Measurements from ENCODE around the gene ST7L.
"Not testable (repeated sequence)": the region's sequence is repeated elsewhere in the genome, so short reads cannot be mapped to it uniquely, and the experiment has no call there.

The ST7L gene

GRCh38 chr1:112618721-112619517, at the start of gene ST7L:
Gene ST7L, minus strand, starts transcription at chr1:112619141. Its CDS starts 28 bp downstream, at chr1:112619113.
- peak; percentile 24 for DNase-seq (ENCODE audit: low read depth)

GRCh38 chr1:112666946-112667345, 48.0 kb upstream of the ST7L start:
- no peak for DNase-seq (ENCODE audit: low read depth)

- DNase-seq (ENCODE audit: low read depth), result no peak
These were observed 46.9 kb upstream of the ST7L start for GRCh38 chr1:112665857-112666256.

- no peak for DNase-seq (ENCODE audit: low read depth)
These were observed 32.3 kb upstream of the ST7L start for GRCh38 chr1:112651205-112651604.

- DNase-seq (ENCODE audit: low read depth), result no peak
These were observed 27.3 kb upstream of the ST7L start for GRCh38 chr1:112646225-112646624.

- DNase-seq (ENCODE audit: low read depth), result no peak
These were observed 24.1 kb upstream of the ST7L start for GRCh38 chr1:112643080-112643479.

GRCh38 chr1:112640437-112640836, 21.5 kb upstream of the ST7L start:
- not testable (repeated sequence) for DNase-seq (ENCODE audit: low read depth)

- no peak for DNase-seq (ENCODE audit: low read depth)
These were observed 19.1 kb upstream of the ST7L start for GRCh38 chr1:112638110-112638428.

- DNase-seq (ENCODE audit: low read depth), result no peak
These were observed 18.5 kb upstream of the ST7L start for GRCh38 chr1:112637254-112638109.

- DNase-seq (ENCODE audit: low read depth), result no peak
These were observed 17.8 kb upstream of the ST7L start for GRCh38 chr1:112636597-112637253.

GRCh38 chr1:112636056-112636455, 17.1 kb upstream of the ST7L start:
- DNase-seq (ENCODE audit: low read depth), result no peak

GRCh38 chr1:112634367-112634766, 15.4 kb upstream of the ST7L start:
- DNase-seq (ENCODE audit: low read depth), result no peak

- no peak for DNase-seq (ENCODE audit: low read depth)
These were observed 14.7 kb upstream of the ST7L start for GRCh38 chr1:112633628-112634027.

GRCh38 chr1:112629256-112629655, 10.3 kb upstream of the ST7L start:
- no peak for DNase-seq (ENCODE audit: low read depth)

GRCh38 chr1:112628516-112628915, 9.6 kb upstream of the ST7L start:
- DNase-seq (ENCODE audit: low read depth), result no peak

- DNase-seq (ENCODE audit: low read depth), result no peak
These were observed 7.9 kb upstream of the ST7L start for GRCh38 chr1:112626887-112627286.

GRCh38 chr1:112626193-112626592, 7.3 kb upstream of the ST7L start:
- no peak for DNase-seq (ENCODE audit: low read depth)

- DNase-seq (ENCODE audit: low read depth), result no peak
These were observed 6.8 kb upstream of the ST7L start for GRCh38 chr1:112625696-112626095.

GRCh38 chr1:112624493-112624892, 5.6 kb upstream of the ST7L start:
- DNase-seq (ENCODE audit: low read depth), result not testable (repeated sequence)

GRCh38 chr1:112620377-112620695, 1.4 kb upstream of the ST7L start:
- no peak for DNase-seq (ENCODE audit: low read depth)

- DNase-seq (ENCODE audit: low read depth), result peak; percentile 81
These were observed 806 bp upstream of the ST7L start, which contains the start of gene CAPZA1 for GRCh38 chr1:112619518-112620376. Gene CAPZA1, plus strand, starts transcription at chr1:112619832. Its CDS starts 13 bp downstream, at chr1:112619845.

All from stimulated activated CD8-positive, alpha-beta memory T cell treated with anti-CD3 and anti-CD28 coated beads, Interleukin-4, amount 100 ng/mL, for 24 hours (primary cell).